GM12878 (cell line): Measurements from ENCODE around the gene TLCD2. TPM values are rescaled to one million over a fixed set of nuclear protein-coding genes. Genes with fewer than 3 reads are reported as not detected.

Experiments used
- ATAC-seq: fragments of 200-7000 bp; cut with Tn5 transposase; 3 replicates; pipeline ENCODE4 v1.9.1; 2020; ENCODE audit warnings: mild to moderate bottlenecking, moderate library complexity
- BruUV-seq: library from RNA; stranded (reverse); fragments of 400-500 nt; replicated peaks from 2 replicates; lab custom pipeline; 2021; lab: Mats Ljungman, UMichigan
- CTCF ChIA-PET: fragments of 300-600 bp; sonication (Branson Sonifier 250); formaldehyde crosslinking; extraction: SDS; loops from one replicate; lab custom pipeline; 2021; ENCODE audit warnings: inconsistent platforms; lab: Yijun Ruan, JAX
- POLR2A ChIA-PET: fragments of 350-600 bp; formaldehyde crosslinking; extraction: SDS; loops from one replicate; lab custom pipeline; 2021; ENCODE audit warnings: inconsistent platforms; lab: Charles Lee
- RAD21 ChIA-PET: fragments of 300-600 bp; sonication (Branson Sonifier 250); formaldehyde crosslinking; loops from one replicate; lab custom pipeline; 2023; ENCODE audit warnings: antibody characterized with exemption; ENCODE audit not compliant: unreplicated experiment; lab: Charles Lee
- SMC1A ChIA-PET: fragments of 300-600 bp; sonication (Branson Sonifier 250); formaldehyde crosslinking; loops from one replicate; lab custom pipeline; 2023; ENCODE audit not compliant: unreplicated experiment, uncharacterized antibody; lab: Charles Lee
- DNase-seq: peaks from one replicate; pipeline ENCODE4 v3.0.0-alpha.2; 2011; ENCODE audit warnings: low read depth, low spot score
- FAIRE-seq: peaks from 3 replicates; lab custom pipeline; 2011; peaks lifted over from hg19 to GRCh38; lab: Jason Lieb, UNC
- H2AFZ ChIP-seq: 2 replicates; pipeline ENCODE4 v1.6.0; 2011; ENCODE audit warnings: low read depth, low read length, control low read depth; ENCODE audit not compliant: control insufficient read depth
- H3K27ac ChIP-seq: 2 replicates; pipeline ENCODE4 v1.5.1; 2011; ENCODE audit warnings: control low read depth; ENCODE audit not compliant: control insufficient read depth, insufficient read depth
- H3K27me3 ChIP-seq, 2 experiments: replicated peaks in 1 of 2; 2 replicates each; pipeline versions ENCODE4 v1.6.0 to v1.6.1; 2011; ENCODE audit warnings: low read length in 1 of 2; ENCODE audit not compliant: control insufficient read depth in 2 of 2, insufficient read depth in 2 of 2
- H3K36me3 ChIP-seq, 2 experiments: 2 replicates each; pipeline ENCODE4 v1.5.1; 2011; ENCODE audit warnings: low read length in 1 of 2; ENCODE audit not compliant: control insufficient read depth in 2 of 2, insufficient read depth in 2 of 2
- H3K4me1 ChIP-seq: 2 replicates; pipeline ENCODE4 v1.6.1; 2011; ENCODE audit warnings: mild to moderate bottlenecking, low read length, moderate library complexity, mixed read lengths; ENCODE audit not compliant: control insufficient read depth, insufficient read depth
- H3K4me2 ChIP-seq: 2 replicates; pipeline ENCODE4 v1.6.0; 2011; ENCODE audit warnings: control low read depth; ENCODE audit not compliant: control insufficient read depth, insufficient read depth
- H3K4me3 ChIP-seq: fragments of 200-600 bp; sonication (generic); 2 replicates; pipeline ENCODE4 v1.5.1; 2016
- H3K79me2 ChIP-seq: 2 replicates; pipeline ENCODE4 v1.6.0; 2011; ENCODE audit warnings: low read length; ENCODE audit not compliant: control insufficient read depth, insufficient read depth
- H3K9ac ChIP-seq: 2 replicates; pipeline ENCODE4 v1.8.0; 2011; ENCODE audit warnings: low read length, control low read depth, mixed read lengths; ENCODE audit not compliant: control insufficient read depth, insufficient read depth
- H3K9me3 ChIP-seq: replicated peaks from 3 replicates; pipeline ENCODE4 v1.5.1; 2011; ENCODE audit warnings: mild to moderate bottlenecking, low read length; ENCODE audit not compliant: control insufficient read depth, insufficient read depth
- H4K20me1 ChIP-seq: 2 replicates; pipeline ENCODE4 v1.6.0; 2011; ENCODE audit not compliant: control insufficient read depth, insufficient read depth
- BCL11A ChIP-seq: IDR thresholded peaks from 2 replicates; pipeline ENCODE4 v1.6.1; 2011; ENCODE audit warnings: low read depth, low read length
- CBX5 ChIP-seq: sonication (generic); IDR thresholded peaks from 2 replicates; pipeline ENCODE4 v1.6.1; 2016; ENCODE audit warnings: low read depth, moderate library complexity, mild to moderate bottlenecking, inconsistent platforms
- EZH2 ChIP-seq: IDR thresholded peaks from 2 replicates; pipeline ENCODE4 v1.6.1; 2012; ENCODE audit warnings: low read depth, mild to moderate bottlenecking, control low read depth, inconsistent platforms, low read length, borderline replicate concordance; ENCODE audit not compliant: control insufficient read depth
- MXI1 ChIP-seq: fragments of 150-350 bp; IDR thresholded peaks from 2 replicates; pipeline ENCODE4 v1.6.1; 2011; ENCODE audit warnings: low read depth, mild to moderate bottlenecking, inconsistent platforms, low read length, improper control_type of control experiment
- NFYA ChIP-seq: IDR thresholded peaks from 2 replicates; pipeline ENCODE4 v1.6.1; 2011; ENCODE audit warnings: low read depth, mild to moderate bottlenecking, low read length, improper control_type of control experiment, borderline replicate concordance
- POLR2AphosphoS2 ChIP-seq: IDR thresholded peaks from 2 replicates; pipeline ENCODE4 v1.6.1; 2011; ENCODE audit warnings: low read depth, mild to moderate bottlenecking, low read length, improper control_type of control experiment, moderate library complexity
- RB1 ChIP-seq: fragments of 450-650 bp; formaldehyde crosslinking; IDR thresholded peaks from 2 replicates; pipeline ENCODE4 v1.6.1; 2017; ENCODE audit warnings: mild to moderate bottlenecking, borderline replicate concordance
- RFX5 ChIP-seq: IDR thresholded peaks from 2 replicates; pipeline ENCODE4 v1.6.1; 2011; ENCODE audit warnings: low read depth, low read length, improper control_type of control experiment
- SRF ChIP-seq, 2 experiments: IDR thresholded peaks; 2 replicates each; pipeline ENCODE4 v1.6.1; 2011; ENCODE audit warnings: low read depth in 2 of 2, low read length in 2 of 2, mild to moderate bottlenecking in 1 of 2, moderate library complexity in 1 of 2
- STAT1 ChIP-seq: fragments of 450-650 bp; conservative IDR thresholded peaks from 2 replicates; pipeline ENCODE4 v1.6.1; 2014; ENCODE audit warnings: antibody characterized with exemption, mild to moderate bottlenecking
- STAT3 ChIP-seq: IDR thresholded peaks from 2 replicates; pipeline ENCODE4 v1.6.1; 2011; ENCODE audit warnings: low read depth, low read length, improper control_type of control experiment
- TAF1 ChIP-seq: IDR thresholded peaks from 2 replicates; pipeline ENCODE4 v1.6.1; 2011; ENCODE audit warnings: mild to moderate bottlenecking, low read depth, low read length, borderline replicate concordance
- ZNF207 ChIP-seq: fragments of 450-650 bp; IDR thresholded peaks from 2 replicates; pipeline ENCODE4 v1.6.1; 2014; ENCODE audit warnings: antibody characterized with exemption, mild to moderate bottlenecking, borderline replicate concordance
- WGBS: methylation state at CpG from one replicate; pipeline ENCODE4 v1.1.6; 2016; ENCODE audit warnings: low lambda C conversion rate; ENCODE audit not compliant: insufficient replicate concordance, insufficient coverage; ENCODE audit errors: missing lambda C conversion rate; 5-methylcytosine and 5-hydroxymethylcytosine counted together
- in situ Hi-C: fragments of 300-500 bp; cut with MboI; formaldehyde crosslinking; loops from 9 replicates; pipeline ENCODE4 v1.14.3; 2018; ENCODE audit warnings: mixed read lengths
- intact Hi-C: fragments of 100-400 bp; cut with micrococcal nuclease; formaldehyde crosslinking; loops from one replicate; pipeline ENCODE4 v1.14.2; 2022; ENCODE audit not compliant: unreplicated experiment
- polyA plus RNA-seq, 11 experiments: library from polyadenylated mRNA; depleted of rRNA in 4 of 11; unstranded in 6 of 11; stranded (reverse) in 5 of 11; fragments of >200 nt; fragmentation: Nextera tagmentation in 4 of 11; fragmentation: Illumina TruSeq in 1 of 11; extraction: Ambion mirVana in 4 of 11; extraction: Trizol in 1 of 11; gene quantifications; 1 replicate in 1 of 11; 2 replicates in 10 of 11; pipeline versions ENCODE4 v1.2.1 to v1.2.3, GENCODE V29; 2011 to 2016; ENCODE audit warnings: inconsistent platforms in 2 of 11, missing spikeins in 2 of 11, low read depth in 1 of 11
- total RNA-seq, 4 experiments: library from RNA; depleted of rRNA in 3 of 4; stranded (reverse); fragments of >200 nt in 3 of 4; fragmentation: Illumina TruSeq in 1 of 4; extraction: Trizol in 1 of 4; gene quantifications; 2 replicates each; pipeline versions ENCODE4 v1.2.1 to v1.2.3, GENCODE V29; 2013 to 2021
- TF ChIP-seq, protein P1 (sequence below): fragments of 450-650 bp; IDR thresholded peaks from 2 replicates; pipeline ENCODE4 v1.6.1; 2018; ENCODE audit warnings: borderline replicate concordance, mild to moderate bottlenecking; ENCODE audit not compliant: partially characterized antibody
- TF ChIP-seq, protein P2 (sequence below): fragments of 450-650 bp; conservative IDR thresholded peaks from 2 replicates; pipeline ENCODE4 v1.6.1; 2017; ENCODE audit warnings: mild to moderate bottlenecking, moderate library complexity
- TF ChIP-seq, protein P3 (sequence below): IDR thresholded peaks from 2 replicates; pipeline ENCODE4 v1.6.1; 2012; ENCODE audit warnings: low read length, inconsistent platforms
- TF ChIP-seq, protein P4 (sequence below): fragments of 450-650 bp; IDR thresholded peaks from 2 replicates; pipeline ENCODE4 v1.6.1; 2017; ENCODE audit warnings: mild to moderate bottlenecking, low read depth, inconsistent platforms; ENCODE audit not compliant: poor library complexity, severe bottlenecking

TLCD2 gene
- total and polyA plus RNA-seq, 10 of the 15 experiments (the other 5 are each of a cell fraction or from before 2014, with no cell fraction given): 0.02 to 0.15 (median 0.05) TPM; not detected in 2

DNA sequence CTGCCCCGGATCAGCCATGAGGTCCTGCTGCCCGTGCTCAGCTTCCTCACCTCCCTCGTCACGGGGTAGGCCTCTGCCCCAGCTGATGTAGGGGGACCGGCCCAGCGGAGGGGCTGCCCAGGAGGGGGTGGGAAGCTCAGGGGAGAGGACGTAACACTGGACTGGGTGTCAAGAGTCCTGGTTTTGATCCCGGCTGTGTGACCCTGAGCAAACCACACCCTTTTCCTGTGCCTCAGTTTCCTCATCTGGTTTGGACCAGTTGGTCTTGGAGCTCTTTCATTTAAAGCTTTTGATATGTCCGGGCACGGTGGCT is 21.0 kb upstream of the TLCD2 start:
- BruUV-seq: no TSS peak
- Histone ChIP-seq H3K4me1 (peaks cover 9% of the 10 kb centered on the region), H2AFZ (no peak overlapping the region), H4K20me1 (no peaks in the 10 kb centered on the region), H3K36me3 (peaks cover 3% of the 10 kb centered on the region in 2 experiments; a peak in 3 of 4 replicates), H3K27ac (no peak overlapping the region), H3K9me3 (no peaks in the 10 kb centered on the region), H3K4me3 (no peak overlapping the region), H3K27me3 (no peaks in the 10 kb centered on the region), H3K79me2 (peaks cover 2% of the 10 kb centered on the region; the same call in 1 of the 2 replicates), H3K9ac (no peak overlapping the region), H3K4me2 (no peak overlapping the region)
- ChIA-PET RAD21 (no interaction called here), CTCF (interaction anchor here (1.2 to 1.6 kb wide), 2 partner anchors 10 to 15 kb away, joined by 3 to 7 read pairs; no protein-coding TSS in a partner anchor), POLR2A (interaction anchor here (0.6 kb wide), 1 partner anchor 703 kb away, joined by 3 read pairs; no protein-coding TSS in a partner anchor), SMC1A (interaction anchor here (1.2 kb wide), 1 partner anchor 10 kb away, joined by 3 read pairs; no protein-coding TSS in a partner anchor)
- 87% methylated on average over 9 of the region's 10 CpGs for WGBS
- DNase-seq (no peak), ATAC-seq (no peak), FAIRE-seq (no peak)
- in situ Hi-C loops (no loop called here), intact Hi-C loops (no loop called here)
- TF ChIP-seq STAT1: no peak
- TF ChIP-seq BCL11A: no peak
- TF ChIP-seq ZNF207: no peak
- no peak for TF ChIP-seq TAF1
- no peak for TF ChIP-seq EZH2
- TF ChIP-seq RFX5: no peak
- no peak for TF ChIP-seq NFYA
- TF ChIP-seq POLR2AphosphoS2: no peak
- TF ChIP-seq, protein P1, sequence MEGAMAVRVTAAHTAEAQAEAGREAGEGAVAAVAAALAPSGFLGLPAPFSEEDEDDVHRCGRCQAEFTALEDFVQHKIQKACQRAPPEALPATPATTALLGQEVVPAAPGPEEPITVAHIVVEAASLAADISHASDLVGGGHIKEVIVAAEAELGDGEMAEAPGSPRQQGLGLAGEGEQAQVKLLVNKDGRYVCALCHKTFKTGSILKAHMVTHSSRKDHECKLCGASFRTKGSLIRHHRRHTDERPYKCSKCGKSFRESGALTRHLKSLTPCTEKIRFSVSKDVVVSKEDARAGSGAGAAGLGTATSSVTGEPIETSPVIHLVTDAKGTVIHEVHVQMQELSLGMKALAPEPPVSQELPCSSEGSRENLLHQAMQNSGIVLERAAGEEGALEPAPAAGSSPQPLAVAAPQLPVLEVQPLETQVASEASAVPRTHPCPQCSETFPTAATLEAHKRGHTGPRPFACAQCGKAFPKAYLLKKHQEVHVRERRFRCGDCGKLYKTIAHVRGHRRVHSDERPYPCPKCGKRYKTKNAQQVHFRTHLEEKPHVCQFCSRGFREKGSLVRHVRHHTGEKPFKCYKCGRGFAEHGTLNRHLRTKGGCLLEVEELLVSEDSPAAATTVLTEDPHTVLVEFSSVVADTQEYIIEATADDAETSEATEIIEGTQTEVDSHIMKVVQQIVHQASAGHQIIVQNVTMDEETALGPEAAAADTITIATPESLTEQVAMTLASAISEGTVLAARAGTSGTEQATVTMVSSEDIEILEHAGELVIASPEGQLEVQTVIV: no peak
- no peak for TF ChIP-seq CBX5
- TF ChIP-seq RB1: no peak
- no peak for TF ChIP-seq STAT3
- TF ChIP-seq, protein P2, sequence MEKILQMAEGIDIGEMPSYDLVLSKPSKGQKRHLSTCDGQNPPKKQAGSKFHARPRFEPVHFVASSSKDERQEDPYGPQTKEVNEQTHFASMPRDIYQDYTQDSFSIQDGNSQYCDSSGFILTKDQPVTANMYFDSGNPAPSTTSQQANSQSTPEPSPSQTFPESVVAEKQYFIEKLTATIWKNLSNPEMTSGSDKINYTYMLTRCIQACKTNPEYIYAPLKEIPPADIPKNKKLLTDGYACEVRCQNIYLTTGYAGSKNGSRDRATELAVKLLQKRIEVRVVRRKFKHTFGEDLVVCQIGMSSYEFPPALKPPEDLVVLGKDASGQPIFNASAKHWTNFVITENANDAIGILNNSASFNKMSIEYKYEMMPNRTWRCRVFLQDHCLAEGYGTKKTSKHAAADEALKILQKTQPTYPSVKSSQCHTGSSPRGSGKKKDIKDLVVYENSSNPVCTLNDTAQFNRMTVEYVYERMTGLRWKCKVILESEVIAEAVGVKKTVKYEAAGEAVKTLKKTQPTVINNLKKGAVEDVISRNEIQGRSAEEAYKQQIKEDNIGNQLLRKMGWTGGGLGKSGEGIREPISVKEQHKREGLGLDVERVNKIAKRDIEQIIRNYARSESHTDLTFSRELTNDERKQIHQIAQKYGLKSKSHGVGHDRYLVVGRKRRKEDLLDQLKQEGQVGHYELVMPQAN: no peak
- no peak for TF ChIP-seq MXI1
- TF ChIP-seq, protein P3, sequence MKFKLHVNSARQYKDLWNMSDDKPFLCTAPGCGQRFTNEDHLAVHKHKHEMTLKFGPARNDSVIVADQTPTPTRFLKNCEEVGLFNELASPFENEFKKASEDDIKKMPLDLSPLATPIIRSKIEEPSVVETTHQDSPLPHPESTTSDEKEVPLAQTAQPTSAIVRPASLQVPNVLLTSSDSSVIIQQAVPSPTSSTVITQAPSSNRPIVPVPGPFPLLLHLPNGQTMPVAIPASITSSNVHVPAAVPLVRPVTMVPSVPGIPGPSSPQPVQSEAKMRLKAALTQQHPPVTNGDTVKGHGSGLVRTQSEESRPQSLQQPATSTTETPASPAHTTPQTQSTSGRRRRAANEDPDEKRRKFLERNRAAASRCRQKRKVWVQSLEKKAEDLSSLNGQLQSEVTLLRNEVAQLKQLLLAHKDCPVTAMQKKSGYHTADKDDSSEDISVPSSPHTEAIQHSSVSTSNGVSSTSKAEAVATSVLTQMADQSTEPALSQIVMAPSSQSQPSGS: no peak
- TF ChIP-seq, protein P4, sequence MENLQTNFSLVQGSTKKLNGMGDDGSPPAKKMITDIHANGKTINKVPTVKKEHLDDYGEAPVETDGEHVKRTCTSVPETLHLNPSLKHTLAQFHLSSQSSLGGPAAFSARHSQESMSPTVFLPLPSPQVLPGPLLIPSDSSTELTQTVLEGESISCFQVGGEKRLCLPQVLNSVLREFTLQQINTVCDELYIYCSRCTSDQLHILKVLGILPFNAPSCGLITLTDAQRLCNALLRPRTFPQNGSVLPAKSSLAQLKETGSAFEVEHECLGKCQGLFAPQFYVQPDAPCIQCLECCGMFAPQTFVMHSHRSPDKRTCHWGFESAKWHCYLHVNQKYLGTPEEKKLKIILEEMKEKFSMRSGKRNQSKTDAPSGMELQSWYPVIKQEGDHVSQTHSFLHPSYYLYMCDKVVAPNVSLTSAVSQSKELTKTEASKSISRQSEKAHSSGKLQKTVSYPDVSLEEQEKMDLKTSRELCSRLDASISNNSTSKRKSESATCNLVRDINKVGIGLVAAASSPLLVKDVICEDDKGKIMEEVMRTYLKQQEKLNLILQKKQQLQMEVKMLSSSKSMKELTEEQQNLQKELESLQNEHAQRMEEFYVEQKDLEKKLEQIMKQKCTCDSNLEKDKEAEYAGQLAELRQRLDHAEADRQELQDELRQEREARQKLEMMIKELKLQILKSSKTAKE: no peak
- TF ChIP-seq SRF (IDR thresholded peaks at IDR 0.05; ENCODE audit: low read depth in 2 of 2, low read length in 2 of 2): no peak
